Measurements from ENCODE around the gene SLC29A3.
"Not testable (repeated sequence)": the region's sequence is repeated elsewhere in the genome, so short reads cannot be mapped to it uniquely, and the experiment has no call there.

The SLC29A3 gene

DNA sequence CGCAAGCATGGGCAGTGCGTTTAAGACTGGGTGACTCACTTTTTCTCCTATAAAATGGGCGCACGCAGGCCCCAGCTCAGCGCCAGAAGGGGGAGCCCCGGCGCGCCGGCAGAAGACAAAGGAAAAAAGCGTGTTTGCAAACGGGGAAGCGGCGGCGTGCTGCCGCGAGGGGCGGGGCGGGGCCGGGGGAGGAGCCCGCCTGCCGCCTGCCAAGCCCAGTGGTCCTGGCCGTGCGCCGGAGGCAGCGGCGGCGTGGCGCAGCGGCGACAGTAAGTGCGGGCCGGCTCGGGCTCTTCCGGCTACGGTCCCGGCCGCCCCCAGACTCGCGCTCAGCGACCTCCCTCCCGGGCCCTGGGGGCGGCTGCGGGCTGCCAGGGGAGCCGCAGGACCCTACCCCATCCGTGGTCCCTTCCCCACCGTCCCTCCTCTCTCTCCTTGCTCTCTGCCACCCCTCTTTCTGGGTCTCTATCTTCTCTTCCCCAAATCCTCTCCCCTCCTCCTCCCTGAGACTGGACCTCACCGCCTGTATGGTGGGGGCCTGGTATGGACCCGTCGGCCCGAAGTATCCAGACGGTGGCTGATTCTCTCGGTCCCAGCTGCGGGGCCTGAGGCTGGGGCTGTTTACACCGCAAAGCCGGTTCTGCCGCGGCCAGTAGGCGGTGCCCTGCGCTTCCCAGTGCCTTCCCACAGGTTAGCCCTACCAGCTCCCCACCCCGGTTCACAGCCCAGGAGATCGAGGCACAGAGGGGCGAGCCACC is at the start of gene SLC29A3:
SLC29A3 (plus strand) TSS at position 218 of the 758 bp plus-strand sequence; CDS start at position 269, 51 bp downstream.
- DNase-seq = peak; percentile 50

GRCh38 chr10:71269301-71270288 is 49.5 kb upstream of the SLC29A3 start:
- no peak for DNase-seq

- DNase-seq = peak; percentile 23
These were observed 48.5 kb upstream of the SLC29A3 start for GRCh38 chr10:71270301-71271220.

DNA sequence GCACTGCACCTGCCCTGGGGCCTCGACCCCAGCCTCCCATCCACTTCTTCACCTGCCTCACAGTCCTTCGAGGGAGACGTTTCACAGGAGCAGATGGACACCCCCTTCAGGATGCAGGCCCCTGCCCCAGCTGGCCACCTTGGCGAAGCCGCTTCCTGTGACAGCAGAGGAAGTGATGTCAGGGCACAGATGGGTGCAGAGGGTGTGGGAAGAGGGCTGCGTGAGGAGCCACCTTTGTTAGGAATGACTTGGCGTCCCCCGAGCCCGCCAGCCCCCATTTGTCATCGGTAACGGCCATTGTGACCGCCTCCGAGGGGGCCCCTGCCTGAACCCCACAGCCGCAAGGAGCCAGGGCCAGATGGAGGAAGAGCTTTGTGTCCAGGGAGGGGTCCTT is 47.4 kb upstream of the SLC29A3 start:
- DNase-seq = no peak

DNA sequence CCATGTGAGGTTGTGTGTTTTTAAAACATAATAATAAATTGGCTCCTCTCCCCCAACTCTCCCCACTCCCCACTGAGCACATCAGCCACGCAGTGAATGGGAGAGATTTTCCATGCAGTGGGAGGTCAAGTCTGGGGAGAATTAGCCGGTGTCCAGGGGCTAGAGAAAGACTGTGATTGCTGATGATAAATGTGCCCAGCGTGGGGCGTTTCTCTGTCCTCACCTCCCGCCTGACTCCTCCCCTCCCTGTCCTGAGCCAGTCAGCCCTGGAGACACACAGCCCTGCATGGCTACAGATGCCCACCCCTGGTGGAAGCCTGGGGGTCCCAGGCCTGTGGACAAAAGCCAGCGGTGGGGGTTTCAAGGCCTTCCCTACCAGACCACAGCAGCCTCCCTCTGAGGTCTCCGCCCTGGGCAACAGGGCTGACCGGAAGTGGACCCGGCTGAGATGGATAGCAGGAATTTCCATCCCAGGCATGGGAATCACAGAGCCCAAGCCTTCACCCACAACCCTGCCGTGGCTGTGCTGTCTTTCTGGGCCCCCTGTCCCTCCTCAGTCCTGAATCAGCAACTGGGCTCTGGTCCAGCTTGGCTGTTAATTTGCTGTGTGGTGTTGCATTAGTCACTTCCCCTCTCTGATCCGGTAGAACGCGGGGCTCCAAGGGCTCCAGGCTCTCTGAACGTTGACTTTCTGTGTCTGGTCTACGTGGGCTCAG is 46.8 kb upstream of the SLC29A3 start:
- DNase-seq = no peak

GRCh38 chr10:71272974-71273373 is 46.1 kb upstream of the SLC29A3 start:
- not testable (repeated sequence) for DNase-seq

- DNase-seq = no peak
These were observed 45.6 kb upstream of the SLC29A3 start for GRCh38 chr10:71273506-71273905.

DNA sequence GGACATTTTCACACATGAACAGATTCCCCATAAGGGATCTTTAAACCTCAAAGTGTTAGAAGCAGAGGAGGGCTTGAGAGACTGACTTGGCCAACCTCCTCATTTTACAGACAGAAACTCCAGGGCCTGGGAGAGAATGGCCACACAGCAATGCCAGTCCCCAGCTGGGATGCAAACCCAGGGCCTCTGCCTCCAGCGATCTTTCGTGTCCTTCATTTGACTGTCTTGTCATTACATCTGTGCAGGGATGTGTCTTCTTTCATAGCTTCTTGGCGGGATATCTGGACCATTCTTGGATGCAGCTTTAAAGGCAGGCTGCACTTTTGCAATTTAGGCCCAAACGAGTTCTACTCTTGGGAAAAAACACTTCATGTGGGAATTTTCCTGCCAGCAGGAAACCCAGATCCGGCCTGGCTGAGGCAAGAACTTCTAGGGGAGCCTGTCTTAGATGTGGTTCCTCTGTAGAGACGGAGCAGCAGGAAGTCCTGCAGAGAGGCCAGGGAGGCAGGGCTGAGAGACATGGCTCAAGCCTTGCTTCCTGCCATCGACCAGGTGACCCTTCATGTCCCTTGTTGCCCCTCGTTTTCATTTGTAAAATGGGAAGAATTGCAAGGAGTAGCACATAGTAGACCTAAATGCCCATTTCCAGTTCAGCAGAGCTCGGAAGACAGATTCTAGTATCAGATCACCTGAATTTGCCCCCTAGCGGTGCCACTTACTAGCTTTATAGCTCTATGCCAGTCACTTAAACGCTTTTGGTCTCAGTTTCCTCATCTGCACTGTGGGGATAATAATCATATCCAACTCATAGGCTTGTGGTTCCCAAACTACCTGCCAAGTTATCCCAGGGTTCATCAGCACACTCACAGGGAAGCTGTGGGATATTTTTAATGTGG is 43.9 kb upstream of the SLC29A3 start:
- DNase-seq = no peak

- DNase-seq = no peak
These were observed 42.2 kb upstream of the SLC29A3 start for GRCh38 chr10:71276873-71277272.

DNA sequence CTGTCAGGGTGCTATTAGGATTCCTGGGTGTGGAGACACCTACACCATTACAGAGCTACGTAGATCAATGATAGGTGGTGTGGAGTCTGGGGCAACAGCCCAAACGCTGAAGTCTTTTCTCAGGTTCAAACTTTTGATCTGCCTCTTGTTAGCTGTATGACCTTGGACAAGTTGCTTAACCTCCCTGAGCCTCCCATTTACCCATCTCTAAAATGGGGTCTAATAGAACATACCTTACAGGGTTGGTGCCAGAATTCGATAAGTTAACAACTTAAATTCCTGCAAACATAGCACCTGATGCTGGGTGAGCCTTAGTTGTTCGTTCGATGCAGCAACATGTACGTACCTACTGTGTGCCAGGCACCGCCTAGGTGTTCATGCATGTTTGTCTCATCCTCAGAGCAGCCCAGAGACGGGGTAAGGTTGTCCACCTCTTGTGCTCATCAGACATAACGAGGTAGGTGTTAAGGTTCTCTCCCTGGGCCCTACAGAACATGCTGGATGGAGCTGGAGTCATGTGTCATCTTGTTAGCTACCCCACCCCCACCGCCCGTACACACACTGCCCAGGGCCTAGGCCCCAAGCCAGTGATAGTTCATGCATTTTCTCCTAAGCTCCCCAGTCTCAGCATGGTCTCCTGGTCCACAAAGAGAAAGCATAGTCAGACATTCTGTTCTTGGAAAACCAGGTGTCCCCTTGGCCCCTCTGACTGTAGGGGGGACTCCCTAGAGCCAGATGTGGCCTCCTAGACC is 41.0 kb upstream of the SLC29A3 start:
- no peak for DNase-seq

DNA sequence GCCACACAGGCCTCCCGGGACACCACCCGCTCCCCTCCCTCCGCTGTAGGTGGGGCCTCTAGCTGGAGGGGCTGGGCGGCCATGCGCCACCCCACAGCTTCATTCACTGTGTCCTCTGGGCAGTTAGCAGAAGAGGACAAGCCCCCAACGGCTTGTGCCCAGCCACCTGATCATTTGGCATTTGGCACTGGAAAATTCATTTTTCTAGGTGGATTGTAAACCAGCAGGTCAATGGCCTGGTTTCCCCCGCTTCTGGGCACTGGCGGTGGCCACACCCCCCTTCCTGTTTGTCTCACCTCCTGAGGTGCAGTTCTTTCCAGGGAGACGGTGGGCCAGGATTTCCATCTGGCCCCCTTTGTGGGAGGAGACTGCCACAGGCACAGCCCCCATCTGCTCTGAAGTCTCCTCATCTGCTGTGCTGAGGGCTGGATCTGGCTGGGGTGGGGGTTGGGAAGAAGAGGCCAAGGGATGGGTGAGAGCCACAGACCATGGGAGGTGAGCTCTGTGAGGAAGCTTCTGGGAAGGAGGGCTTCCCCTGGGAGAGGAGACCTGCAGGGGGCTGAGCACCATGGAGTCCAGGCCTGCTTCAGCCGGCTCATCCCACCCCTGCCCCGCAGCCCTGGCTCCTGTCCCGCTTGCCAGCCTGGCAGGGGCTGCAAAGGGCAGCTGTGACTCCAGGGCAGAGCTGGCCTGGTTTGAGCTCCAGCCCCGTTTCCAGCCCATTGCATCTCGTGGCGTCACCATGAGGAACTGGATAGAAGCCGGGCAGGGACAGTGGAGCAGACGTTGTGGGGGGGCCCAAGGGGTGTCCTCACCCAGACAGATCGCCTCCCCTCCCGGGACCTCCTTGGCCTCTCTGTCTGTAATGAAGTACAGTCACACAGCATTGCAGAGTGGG is 40.1 kb upstream of the SLC29A3 start:
- DNase-seq = no peak

GRCh38 chr10:71279590-71280170 is 39.4 kb upstream of the SLC29A3 start:
- no peak for DNase-seq

DNA sequence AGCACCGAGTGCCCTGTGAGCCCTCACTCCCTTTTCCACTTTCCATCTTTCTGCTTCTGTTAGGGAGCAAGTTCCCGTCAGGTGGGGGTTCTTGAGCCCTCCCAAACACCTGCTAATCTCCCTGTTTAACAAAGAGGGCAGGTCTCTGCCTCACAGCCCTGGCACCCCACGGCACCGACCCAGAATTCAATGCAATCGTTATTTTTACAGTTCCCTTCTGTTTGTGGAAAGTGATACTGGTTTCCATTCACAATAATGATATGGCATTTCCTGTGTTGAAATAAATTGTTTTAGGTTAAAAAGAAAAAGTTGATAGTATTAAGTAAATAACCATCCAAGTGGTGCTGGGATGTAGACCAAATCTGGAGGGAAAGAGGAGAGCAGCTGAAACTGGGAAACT is 38.8 kb upstream of the SLC29A3 start:
- no peak for DNase-seq

- DNase-seq = no peak
These were observed 38.2 kb upstream of the SLC29A3 start for GRCh38 chr10:71280825-71281224.

GRCh38 chr10:71281646-71282322 is 37.3 kb upstream of the SLC29A3 start:
- no peak for DNase-seq

- DNase-seq = no peak
These were observed 36.8 kb upstream of the SLC29A3 start for GRCh38 chr10:71282323-71282680.

DNA sequence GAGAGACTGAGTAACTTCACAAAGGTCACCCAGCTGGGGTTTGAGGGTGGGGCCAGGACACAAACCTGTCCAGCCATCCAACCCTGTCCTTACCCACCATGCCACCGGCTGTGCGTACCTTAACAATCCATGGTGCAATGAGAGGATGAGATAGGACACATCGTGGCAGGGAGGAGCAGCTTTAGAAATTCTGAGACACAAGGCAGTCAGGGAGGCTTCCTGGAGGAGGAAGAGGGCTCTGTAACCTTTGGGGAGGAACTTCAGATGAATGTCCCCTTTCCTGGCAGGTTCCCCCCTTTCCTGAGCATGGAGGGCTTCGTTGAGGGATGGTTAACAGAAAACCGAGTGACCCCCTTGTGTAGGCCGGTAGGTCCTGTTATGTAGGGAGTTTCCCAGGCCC is 35.6 kb upstream of the SLC29A3 start:
- no peak for DNase-seq

- DNase-seq = no peak
These were observed 35.2 kb upstream of the SLC29A3 start for GRCh38 chr10:71283876-71284275.

Data from NCI-H1105 (cell line).